Measurements from ENCODE around the gene WNT9A.
"Not testable (repeated sequence)": the region's sequence is repeated elsewhere in the genome, so short reads cannot be mapped to it uniquely, and the experiment has no call there.

Gene WNT9A

DNA sequence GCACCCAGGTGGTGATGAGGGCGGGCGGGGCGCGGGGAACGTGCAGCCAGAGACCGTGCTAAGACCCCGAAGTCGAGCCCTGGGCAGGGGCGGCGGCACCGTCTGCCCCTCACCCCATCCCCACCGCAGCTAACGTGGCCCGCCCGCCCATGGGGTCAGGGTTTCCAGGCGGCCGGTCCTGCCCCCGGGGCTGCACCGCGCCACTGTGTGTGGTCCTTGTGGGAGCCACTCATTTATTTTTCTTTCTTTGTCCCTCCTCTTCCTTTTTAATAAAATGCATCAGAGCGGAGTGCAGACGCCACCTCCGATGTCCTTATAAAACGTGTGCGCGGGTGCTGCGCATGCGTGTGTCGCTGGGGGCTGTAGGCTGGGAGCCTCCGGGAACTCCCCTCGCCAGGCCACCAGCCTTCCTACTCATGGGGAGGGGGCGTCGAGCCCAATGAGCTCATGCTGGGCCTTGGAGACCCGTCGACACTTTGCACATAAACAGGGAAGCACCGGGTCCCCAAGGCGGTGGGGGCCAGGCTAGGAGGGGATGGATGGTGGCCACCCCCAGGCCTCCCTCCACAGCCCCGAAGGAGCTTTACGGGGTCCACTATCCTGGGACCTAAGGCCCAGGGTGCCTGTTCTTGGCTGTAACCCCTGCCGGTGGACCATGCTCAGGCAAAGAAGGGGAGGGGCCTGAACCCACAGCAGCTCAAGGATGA, 59.9 kb downstream of the WNT9A start:
- DNase-seq (ENCODE audit: low read depth in 2 of 2, low spot score in 1 of 2), result no peak

- DNase-seq (ENCODE audit: low read depth in 2 of 2, low spot score in 1 of 2), result no peak
Observed at GRCh38 chr1:227886993-227887696, 60.6 kb downstream of the WNT9A start.

GRCh38 chr1:227886503-227886961, 61.2 kb downstream of the WNT9A start:
- DNase-seq (ENCODE audit: low read depth in 2 of 2, low spot score in 1 of 2), result no peak

DNA sequence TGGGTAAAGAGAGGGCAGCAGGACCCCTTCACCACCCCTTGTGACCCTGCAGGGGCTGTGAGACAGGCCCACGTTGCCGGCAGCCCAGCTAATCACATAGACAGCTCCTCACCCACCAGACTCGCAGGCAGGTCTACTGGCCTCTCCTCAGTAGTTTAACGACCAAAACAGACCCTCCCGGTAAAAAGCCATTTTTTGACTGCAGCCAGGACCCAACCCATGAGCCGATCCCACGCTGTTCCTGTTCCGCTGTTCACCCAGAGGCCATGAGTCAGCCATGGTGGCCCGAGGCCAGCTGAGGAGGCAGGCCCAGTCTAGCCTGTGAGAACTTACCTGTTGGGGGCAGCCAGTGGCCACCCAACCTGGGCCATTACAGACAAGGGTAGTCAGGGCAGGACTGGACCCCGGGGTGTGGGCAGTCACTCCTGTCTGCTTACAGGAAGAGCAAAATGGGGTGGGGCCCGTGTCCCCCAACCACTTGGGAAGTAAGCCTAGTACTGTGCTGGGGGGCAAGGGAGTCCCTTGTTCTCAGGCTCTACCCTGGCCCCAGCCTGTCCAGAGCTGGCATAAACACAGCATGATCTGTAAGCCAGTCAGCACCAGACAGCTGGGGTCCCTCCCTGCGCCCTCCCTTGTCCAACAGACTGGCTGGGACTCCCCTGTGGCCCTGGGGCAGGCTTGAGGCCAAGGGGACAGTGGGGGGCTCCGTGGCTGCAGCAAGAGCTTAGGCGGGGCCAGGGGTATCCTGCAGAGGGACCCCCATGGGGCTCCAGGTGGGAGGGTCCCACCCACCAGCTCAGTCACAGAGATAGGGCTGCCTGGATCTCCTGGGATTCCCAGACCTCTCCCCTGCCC, 61.9 kb downstream of the WNT9A start:
- DNase-seq (ENCODE audit: low read depth in 2 of 2, low spot score in 1 of 2), result no peak

DNA sequence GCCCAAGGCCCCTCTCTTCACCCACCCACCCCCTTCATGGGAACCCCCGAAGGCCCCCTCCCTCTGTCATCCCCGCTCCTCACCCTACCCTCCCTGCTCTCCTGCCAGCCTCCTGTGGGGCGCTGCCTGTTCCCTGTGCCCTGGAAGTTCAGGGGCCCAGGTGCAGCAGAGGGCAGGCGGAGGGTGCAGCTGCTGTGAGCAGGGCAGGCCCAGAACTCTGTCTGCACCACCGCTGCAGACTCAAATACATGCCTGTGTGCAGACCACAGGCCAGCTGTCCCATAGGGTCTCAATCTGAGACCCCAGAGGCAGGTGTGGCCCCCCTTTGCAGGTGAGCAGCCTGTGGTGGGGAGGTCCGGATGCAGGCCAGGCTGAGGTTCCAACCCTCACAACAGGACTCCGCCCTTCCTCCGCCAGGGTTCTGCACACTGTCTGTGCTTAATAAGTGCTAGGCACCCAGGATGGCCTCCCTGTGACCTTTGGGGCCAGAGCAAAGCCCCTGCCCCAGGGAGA, 62.5 kb downstream of the WNT9A start:
- DNase-seq (ENCODE audit: low read depth in 2 of 2, low spot score in 1 of 2), result no peak

DNA sequence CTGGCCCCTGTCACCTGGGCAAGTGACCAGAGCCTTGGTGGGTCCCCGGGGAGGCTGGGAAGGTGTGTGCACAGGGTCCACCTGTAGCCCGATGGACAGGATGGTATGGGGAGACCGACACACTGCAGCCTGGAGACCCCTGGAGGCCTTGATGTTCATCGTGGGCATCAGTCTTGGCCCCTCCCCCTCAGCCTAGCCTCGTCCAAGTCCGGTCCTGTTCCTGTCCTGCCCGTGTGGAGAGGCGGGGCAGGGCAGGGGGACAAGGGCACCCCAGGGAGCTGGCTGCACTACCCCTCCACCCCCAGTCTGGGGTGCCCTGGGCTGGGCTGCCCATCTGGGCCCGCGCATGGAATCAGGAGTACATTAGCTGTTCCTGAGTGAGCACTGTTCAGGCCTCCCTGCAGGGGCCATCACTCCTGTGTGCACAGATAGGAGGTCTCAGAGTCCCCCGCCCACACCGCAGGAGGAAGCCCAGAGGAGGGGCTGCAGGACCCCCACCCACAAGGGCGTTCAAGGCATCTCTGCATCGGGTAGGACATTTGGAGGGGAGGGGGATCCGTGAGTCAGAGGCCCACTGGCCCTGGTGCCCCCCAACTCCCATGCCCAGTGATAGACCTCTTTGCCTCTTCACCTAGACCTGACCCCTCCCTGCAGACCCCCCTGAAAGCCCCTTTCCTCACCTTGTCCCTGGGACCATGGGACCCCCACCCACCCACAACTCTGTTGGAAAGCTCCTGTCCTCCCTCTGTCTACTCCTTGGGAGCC, 63.2 kb downstream of the WNT9A start:
- DNase-seq (ENCODE audit: low read depth in 2 of 2, low spot score in 1 of 2), result no peak

DNA sequence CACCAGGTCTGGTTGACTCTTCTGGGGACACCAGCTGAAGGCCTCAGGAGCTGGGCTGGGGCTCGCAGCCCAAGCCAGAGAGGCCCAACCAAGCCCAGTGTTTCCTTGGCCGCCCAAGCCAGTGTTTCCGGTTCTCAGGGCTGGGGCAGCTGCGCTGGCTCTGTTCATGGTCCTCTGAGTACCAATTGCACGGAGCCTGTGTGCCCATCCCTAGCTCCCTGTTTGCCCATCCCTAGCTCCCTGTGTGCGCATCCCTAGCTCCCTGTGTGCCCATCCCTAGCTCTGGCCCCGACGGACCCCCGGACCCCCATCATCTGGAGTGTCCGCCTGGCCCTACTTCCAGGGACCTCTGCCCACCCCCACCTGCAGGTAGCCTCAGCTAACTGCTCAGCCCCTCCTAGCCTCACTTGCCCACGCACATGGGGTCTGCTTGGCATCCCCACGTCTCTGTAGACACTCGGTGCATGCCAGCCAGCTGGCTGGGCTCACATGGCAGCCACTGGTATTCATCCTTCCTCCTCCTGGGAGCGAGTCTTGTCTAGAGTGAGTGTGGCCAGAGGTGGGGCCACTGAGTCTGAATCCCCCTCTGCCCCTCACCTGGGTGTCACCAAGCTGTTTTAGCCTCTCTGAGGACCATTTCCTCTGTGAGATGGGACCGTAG, 64.0 kb downstream of the WNT9A start:
- DNase-seq (ENCODE audit: low read depth in 2 of 2, low spot score in 1 of 2), result no peak

- DNase-seq (ENCODE audit: low read depth in 2 of 2, low spot score in 1 of 2), result no peak
Observed at GRCh38 chr1:227883073-227883520, 64.6 kb downstream of the WNT9A start.

DNA sequence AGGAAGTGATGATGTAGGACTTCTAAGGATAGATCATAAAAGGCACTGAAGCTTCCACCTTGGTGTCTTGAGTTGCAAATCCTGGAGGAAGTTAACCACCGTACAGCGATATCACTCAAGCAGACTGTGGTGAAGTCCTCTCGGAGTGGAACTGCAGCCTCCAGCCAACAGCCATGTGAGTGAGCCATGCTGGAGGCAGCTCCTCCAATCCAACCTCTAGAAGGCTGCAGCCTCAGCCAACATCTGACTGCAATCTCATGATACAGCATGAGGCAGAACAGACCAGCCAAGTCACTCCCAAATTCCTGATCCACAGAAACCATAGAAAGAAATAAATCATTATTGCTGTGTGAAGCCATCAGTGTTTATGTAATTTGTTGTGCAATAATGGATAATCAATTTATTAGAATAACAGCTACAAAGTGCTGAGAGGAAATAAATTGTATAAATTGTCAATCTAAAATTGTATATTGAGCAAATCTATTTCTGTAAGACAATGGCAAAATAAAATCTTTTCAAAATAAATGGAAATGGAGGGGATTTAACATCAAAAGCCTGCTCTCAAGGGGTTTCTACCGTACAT, 67.3 kb downstream of the WNT9A start:
- no peak for DNase-seq (ENCODE audit: low read depth in 2 of 2, low spot score in 1 of 2)

- DNase-seq (ENCODE audit: low read depth in 2 of 2, low spot score in 1 of 2), result not testable (repeated sequence)
Observed at GRCh38 chr1:227877810-227878209, 69.9 kb downstream of the WNT9A start.

- DNase-seq (ENCODE audit: low read depth in 2 of 2, low spot score in 1 of 2), result not testable (repeated sequence)
Observed at GRCh38 chr1:227871892-227872291, 75.8 kb downstream of the WNT9A start.

DNA sequence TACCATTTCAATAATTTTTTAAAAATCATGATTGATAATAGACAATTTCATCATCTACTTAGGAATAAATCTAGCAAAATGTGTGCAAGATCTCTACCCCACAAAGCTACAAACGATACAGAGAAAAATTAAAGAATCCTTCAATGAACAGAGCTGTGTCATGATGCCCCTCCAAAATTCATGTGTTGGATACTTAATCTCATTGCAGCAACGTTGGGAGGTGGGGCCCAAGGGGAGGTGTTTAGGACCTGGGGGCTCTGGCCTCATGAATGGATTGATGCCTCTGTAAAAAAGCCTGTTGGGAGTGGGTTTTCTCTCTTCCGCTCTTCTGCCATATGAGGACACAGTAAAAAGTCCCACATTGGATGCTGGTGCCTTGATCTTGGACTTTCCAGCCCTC, 77.4 kb downstream of the WNT9A start:
- DNase-seq (ENCODE audit: low read depth in 2 of 2, low spot score in 1 of 2), result no peak

GRCh38 chr1:227869851-227870305, 77.9 kb downstream of the WNT9A start:
- DNase-seq (ENCODE audit: low read depth in 2 of 2, low spot score in 1 of 2), result no peak

GRCh38 chr1:227869279-227869842, 78.4 kb downstream of the WNT9A start:
- DNase-seq (ENCODE audit: low read depth in 2 of 2, low spot score in 1 of 2), result no peak

Data from stimulated activated CD8-positive, alpha-beta memory T cell treated with anti-CD3 and anti-CD28 coated beads, Interleukin-4, amount 100 ng/mL, for 1 hour (primary cell).